ENCODE measurements around the gene SMARCAL1. TPM values are rescaled to one million over a fixed set of nuclear protein-coding genes. Genes with fewer than 3 reads are reported as not detected.

Gene SMARCAL1
- total RNA-seq, 2 donors from 2014 or later = 21.1 to 32.2 TPM

DNA sequence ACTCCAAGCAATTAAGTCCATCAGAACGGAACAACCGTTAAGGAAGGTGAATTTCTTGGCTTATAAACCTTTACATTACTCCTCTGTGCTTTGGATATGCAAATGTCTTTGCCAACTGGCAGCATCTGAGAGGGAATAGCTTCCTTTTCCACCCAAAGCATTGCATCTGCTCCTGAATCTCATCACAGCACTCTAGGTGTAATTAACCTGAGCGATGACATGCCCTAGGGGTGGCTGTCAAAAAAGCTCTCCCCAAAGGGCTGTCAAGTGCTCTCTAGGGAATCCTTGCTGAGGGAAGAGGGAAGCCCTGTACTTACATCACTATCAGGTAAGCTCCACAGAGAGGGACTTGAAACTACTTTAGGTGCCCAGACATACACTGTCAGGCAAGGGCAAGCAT, 5.5 kb upstream of the SMARCAL1 start:
- no peak for ATAC-seq
- no peak overlapping the region for H3K27ac Mint-ChIP-seq
- H3K4me3 Mint-ChIP-seq = no peak overlapping the region
- H3K36me3 Mint-ChIP-seq = no peaks in the 10 kb centered on the region
- peaks cover 4 to 6% of the 10 kb centered on the region in 2 donors for H3K27me3 Mint-ChIP-seq
- DNase-seq (ENCODE audit: low spot score) = no peak
- no peaks in the 10 kb centered on the region for H3K9me3 Mint-ChIP-seq
- peaks cover 3% of the 10 kb centered on the region in 2 donors for H3K4me1 Mint-ChIP-seq (ENCODE audit: low read depth in 2 of 2)

DNA sequence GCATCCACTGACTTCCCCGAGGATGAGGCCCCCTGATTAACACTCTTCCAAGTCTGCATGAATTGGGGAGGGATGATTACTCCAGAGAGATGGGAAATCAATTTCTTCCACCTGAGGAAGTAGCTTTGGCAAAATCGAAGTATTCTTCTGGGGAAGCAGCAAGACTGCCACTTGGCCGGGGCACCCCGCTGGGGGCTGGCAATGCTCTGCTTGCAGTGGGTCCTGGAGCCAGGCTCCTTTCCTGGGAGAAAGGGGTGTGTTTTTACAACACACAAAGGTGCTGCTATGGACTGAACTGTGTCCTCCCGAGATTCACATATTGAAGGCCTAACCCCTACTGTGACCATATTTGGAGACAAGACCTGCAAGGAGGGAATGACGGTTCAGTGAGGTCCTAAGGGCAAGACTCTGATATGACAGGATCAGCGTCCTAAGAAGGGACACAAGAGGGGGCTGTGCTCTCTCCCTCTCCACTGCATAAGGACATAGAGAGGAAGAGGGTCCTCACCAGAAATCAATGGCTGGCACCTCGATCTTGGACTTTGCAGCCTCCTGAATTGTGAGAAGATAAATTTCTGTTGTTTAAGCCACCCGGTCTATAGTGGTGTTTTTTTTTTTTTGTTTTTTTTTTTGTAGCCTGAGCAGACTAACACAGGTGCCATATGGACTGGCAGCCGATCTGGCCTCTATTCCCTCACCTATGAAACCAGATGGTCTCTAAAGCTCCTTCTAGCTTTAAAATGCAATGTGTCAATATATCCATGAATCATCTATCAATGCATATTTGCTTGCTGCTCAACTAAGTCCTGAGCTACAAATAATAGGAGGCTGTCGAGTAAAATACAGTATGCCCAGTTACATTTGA, 3.6 kb upstream of the SMARCAL1 start:
- peaks cover 15 to 17% of the 10 kb centered on the region in 2 donors for H3K4me1 Mint-ChIP-seq (ENCODE audit: low read depth in 2 of 2)
- H3K27me3 Mint-ChIP-seq = peaks cover 4 to 6% of the 10 kb centered on the region in 2 donors
- no peak for ATAC-seq
- DNase-seq (ENCODE audit: low spot score) = no peak
- no peaks in the 10 kb centered on the region for H3K36me3 Mint-ChIP-seq
- H3K4me3 Mint-ChIP-seq = no peak overlapping the region
- H3K9me3 Mint-ChIP-seq = no peaks in the 10 kb centered on the region
- no peak overlapping the region for H3K27ac Mint-ChIP-seq

DNA sequence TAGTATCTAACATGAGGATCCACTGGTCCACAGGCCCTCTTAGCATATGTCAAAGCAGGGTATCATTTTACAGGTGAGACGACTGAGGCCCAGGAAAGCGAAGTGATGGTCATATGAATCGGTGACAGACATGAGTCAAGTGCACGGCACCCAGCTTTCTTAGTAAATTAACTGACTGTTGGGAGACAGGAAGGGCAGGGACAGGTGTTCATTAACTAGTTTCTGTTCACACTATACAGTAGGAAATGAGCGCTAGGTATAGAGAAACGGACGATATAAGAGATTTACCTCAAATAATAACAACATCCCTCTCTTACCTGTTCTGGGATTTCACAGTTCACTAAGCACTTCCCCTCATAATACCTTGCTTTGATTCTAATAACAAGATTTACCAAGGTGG, 1.7 kb upstream of the SMARCAL1 start:
- Mint-ChIP-seq H3K27ac (no peak overlapping the region), H3K4me3 (no peak overlapping the region), H3K36me3 (no peaks in the 10 kb centered on the region), H3K4me1 (ENCODE audit: low read depth in 2 of 2) (peaks cover 16 to 18% of the 10 kb centered on the region in 2 donors), H3K27me3 (peaks cover 4 to 6% of the 10 kb centered on the region in 2 donors), H3K9me3 (no peaks in the 10 kb centered on the region)
- DNase-seq (ENCODE audit: low spot score) (no peak), ATAC-seq (no peak)

DNA sequence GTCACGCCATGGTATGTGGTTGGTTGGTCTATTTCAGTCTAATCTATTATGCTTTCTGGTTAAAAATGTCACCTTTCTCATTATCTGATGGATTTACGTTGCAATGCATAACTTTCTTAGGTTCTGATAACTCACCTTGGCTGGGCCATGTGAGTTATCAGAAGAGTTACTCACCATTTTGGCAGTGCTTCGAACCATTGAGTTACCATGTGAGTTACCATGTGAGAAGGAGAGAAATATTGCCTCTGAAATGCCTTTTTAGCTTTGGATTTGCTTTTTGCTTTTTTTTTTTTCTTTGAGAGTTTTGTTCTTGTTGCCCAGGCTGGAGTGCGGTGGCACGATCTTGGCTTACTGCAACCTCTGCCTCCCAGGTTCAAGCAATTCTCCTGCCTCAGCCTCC, 1.6 kb downstream of the SMARCAL1 start:
- Mint-ChIP-seq H3K4me3 (peak overlapping the region; percentile 94), H3K36me3 (peaks cover 7% of the 10 kb centered on the region), H3K27me3 (no peaks in the 10 kb centered on the region), H3K9me3 (no peaks in the 10 kb centered on the region), H3K4me1 (ENCODE audit: low read depth in 2 of 2) (peaks cover 29 to 41% of the 10 kb centered on the region in 2 donors), H3K27ac (no peak overlapping the region)
- no peak for DNase-seq (ENCODE audit: low spot score)
- ATAC-seq = no peak

DNA sequence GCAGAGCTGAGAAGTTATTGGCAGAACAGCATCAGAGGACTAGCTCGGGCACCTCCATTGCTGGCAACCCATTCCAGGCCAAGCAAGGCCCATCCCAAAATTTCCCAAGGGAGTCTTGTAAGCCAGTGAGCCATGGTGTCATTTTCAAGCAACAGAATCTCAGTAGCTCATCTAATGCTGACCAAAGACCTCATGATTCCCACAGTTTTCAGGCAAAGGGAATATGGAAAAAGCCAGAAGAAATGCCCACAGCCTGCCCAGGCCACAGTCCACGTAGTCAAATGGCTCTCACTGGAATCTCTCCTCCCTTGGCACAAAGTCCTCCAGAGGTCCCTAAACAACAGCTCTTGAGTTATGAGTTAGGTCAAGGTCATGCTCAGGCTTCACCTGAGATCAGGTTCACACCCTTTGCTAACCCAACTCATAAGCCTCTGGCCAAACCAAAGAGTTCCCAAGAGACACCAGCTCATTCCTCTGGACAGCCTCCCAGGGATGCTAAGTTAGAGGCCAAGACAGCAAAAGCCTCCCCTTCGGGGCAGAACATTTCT, 2.6 kb downstream of the SMARCAL1 start:
- no peaks in the 10 kb centered on the region for H3K27me3 Mint-ChIP-seq
- DNase-seq (ENCODE audit: low spot score) (no peak), ATAC-seq (no peak)
- H3K4me1 Mint-ChIP-seq (ENCODE audit: low read depth in 2 of 2) = peaks cover 29 to 47% of the 10 kb centered on the region in 2 donors
- no peak overlapping the region for H3K27ac Mint-ChIP-seq
- no peaks in the 10 kb centered on the region for H3K9me3 Mint-ChIP-seq
- peaks cover 13% of the 10 kb centered on the region for H3K36me3 Mint-ChIP-seq
- H3K4me3 Mint-ChIP-seq = no peak overlapping the region

DNA sequence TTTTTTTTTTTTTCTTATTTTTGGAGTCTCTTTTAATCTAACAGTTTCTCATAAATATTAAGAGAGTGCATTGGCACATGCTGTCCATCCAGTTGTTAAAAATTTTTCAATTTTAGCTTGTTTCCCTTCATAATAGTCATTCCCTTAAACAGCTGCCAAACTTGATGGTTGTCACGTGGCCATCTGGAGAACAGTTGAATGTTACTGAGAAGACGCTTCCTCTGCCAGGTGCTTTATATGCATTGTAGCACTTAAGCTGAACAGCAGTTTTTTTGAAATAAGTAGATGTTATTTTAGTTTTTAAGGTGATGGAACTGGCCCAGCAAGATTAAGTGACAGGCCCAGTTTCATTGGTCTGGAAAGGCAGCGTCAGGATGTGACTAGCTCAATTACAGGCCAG, 3.3 kb downstream of the SMARCAL1 start:
- Mint-ChIP-seq H3K27ac (no peak overlapping the region), H3K4me3 (no peak overlapping the region), H3K9me3 (no peaks in the 10 kb centered on the region), H3K27me3 (no peaks in the 10 kb centered on the region), H3K4me1 (ENCODE audit: low read depth in 2 of 2) (peaks cover 33 to 47% of the 10 kb centered on the region in 2 donors), H3K36me3 (peaks cover 20% of the 10 kb centered on the region)
- DNase-seq (ENCODE audit: low spot score) (no peak), ATAC-seq (no peak)

DNA sequence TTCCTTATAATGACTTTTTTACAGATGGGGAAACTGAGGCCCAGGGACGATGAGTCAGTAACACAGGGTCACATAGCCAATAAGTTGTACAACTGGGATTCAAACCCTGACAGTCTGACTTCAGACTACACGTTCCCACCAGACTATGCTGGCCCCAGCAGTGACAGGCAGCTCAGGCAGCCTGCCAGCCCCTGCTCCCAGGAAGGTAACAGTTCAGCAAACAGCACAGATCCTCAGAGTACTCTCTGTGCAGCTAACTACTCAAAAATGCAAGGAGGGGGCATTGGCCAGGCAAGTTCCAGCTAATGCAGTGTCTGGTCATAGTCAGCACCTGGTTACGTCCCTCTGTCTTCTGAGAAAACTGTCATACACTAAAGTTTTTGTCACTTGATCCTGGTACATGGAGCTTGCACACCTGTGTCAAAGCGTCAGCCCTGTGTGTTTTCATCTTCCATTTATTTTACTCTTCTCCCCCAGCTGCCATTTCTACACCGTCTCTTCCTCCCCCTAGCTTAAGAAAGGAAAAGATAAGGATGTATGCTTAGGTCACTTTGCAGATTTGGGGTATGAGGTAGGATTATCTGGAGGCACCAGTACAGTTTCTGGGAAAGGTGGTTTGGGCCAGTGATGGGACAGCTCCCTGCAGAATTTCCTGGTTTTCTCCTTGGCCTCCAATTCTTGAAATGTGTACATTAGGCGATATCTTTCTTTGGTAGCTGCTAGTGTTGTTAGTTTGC, 4.5 kb downstream of the SMARCAL1 start:
- Mint-ChIP-seq H3K9me3 (no peaks in the 10 kb centered on the region), H3K36me3 (peaks cover 22% of the 10 kb centered on the region), H3K4me1 (ENCODE audit: low read depth in 2 of 2) (peaks cover 30 to 45% of the 10 kb centered on the region in 2 donors), H3K27ac (peak overlapping the region; percentile 50 to 79), H3K27me3 (no peaks in the 10 kb centered on the region), H3K4me3 (no peak overlapping the region)
- no peak for DNase-seq (ENCODE audit: low spot score)
- ATAC-seq = no peak

DNA sequence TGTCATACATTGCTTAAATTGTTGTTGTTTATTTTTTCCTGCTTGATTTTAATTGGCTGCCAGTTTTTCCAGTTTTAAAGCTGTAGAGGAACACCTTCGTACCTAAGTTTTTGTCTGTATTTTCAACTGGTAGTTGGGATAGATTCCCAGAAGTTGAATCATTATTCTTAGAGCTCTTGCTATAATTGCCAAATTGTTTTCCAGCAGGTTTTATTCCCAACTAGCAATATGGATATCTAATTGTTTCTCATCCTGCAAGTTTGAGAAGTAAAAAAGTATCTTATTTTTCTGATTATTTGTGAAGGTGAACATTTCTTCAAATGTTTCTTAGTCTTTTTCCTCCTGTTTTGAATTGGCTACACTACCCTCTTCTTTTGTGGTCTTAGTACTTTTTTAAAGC, 6.7 kb downstream of the SMARCAL1 start:
- no peak for DNase-seq (ENCODE audit: low spot score)

DNA sequence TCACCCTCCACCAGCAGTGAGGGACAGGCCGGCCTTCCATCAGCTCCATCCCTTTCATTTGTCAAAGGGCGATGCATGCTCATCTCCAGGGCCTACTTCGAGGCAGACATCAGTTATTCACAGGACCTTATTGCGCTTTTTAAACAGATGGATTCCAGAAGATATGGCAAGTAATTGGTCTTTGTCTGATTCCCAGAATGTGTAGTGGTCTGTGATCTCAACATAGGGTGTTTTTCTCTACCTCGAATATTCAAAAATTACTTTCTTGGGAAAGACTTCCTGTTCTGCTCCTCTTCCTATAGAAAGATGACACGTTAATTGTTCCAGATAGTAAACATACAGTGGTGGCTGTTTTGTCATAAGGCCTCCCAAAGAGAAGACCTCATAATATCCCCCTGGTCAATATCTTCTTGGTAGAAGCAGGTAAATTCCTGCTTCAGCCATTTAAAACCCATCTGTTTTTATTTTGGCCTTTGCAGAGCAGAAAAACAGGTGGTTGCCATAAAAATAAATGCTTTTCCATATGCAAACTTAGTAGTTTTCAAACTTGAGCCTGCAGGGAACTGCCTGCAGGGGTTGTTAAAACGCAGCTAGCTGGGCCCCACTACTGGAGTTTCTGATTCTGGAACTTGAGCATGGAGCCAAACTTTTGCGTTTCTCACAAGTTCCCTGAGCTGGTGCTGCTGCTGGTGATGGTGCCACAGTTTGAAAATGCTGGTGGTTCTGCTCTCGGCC, 8.2 kb downstream of the SMARCAL1 start:
- no peak overlapping the region for H3K27ac Mint-ChIP-seq
- peaks cover 41% of the 10 kb centered on the region for H3K36me3 Mint-ChIP-seq
- H3K27me3 Mint-ChIP-seq = no peaks in the 10 kb centered on the region
- DNase-seq (ENCODE audit: low spot score) = no peak
- no peaks in the 10 kb centered on the region for H3K9me3 Mint-ChIP-seq
- no peak overlapping the region for H3K4me3 Mint-ChIP-seq
- peaks cover 35 to 51% of the 10 kb centered on the region in 2 donors for H3K4me1 Mint-ChIP-seq (ENCODE audit: low read depth in 2 of 2)
- ATAC-seq = no peak

More for the DNA sequence above, 6.7 kb downstream of the SMARCAL1 start:
- H3K27ac Mint-ChIP-seq = peak overlapping the region; percentile 50 to 79
- no peaks in the 10 kb centered on the region for H3K27me3 Mint-ChIP-seq
- peaks cover 34% of the 10 kb centered on the region for H3K36me3 Mint-ChIP-seq
- peaks cover 34 to 47% of the 10 kb centered on the region in 2 donors for H3K4me1 Mint-ChIP-seq (ENCODE audit: low read depth in 2 of 2)
- no peak overlapping the region for H3K4me3 Mint-ChIP-seq
- ATAC-seq = no peak
- no peaks in the 10 kb centered on the region for H3K9me3 Mint-ChIP-seq

DNA sequence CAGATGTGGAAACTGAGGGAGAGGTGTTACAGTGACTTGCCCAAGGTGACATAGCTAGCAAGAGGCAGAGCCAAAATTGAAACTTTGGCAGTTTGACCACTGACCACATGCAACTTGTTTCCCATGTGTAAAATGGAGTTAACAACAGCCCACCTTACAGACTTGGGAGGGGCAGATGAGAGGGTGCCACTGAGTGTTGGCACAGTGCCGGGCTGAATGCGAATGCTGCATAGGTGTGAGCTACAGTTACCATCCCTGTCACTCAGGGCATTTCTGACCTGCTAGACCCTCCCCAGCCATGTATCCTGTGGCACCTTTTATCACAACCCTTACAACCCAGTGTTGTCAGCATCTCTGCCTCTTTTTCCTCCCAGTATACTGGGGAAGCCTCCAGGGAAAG, 10.8 kb downstream of the SMARCAL1 start:
- Mint-ChIP-seq H3K9me3 (no peaks in the 10 kb centered on the region), H3K27ac (peak overlapping the region; percentile 43 to 79)
- peak; percentile 65 to 79 for ATAC-seq

DNA sequence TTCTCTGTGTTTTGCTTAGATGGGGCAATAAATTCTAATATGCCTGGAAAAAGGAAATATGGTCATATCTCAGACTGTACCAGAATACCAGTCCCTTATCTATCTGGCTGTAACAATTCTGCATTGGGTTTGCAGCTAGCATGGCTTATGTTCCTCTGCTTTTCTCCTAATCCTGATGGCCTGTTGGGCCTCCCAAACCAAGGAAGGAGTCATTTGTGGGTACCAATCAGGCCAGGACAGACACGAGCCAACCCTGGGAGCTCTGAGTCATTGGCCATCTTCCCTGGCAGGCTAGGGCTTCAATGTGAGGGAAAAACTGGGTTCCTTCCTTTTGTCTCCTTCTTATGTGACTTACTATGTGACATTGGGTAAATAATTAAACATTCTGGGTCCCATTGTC, 12.0 kb downstream of the SMARCAL1 start:
- ATAC-seq = no peak
- H3K27me3 Mint-ChIP-seq = no peaks in the 10 kb centered on the region

More for the DNA sequence above, 10.8 kb downstream of the SMARCAL1 start:
- Mint-ChIP-seq H3K4me3 (no peak overlapping the region), H3K27me3 (no peaks in the 10 kb centered on the region), H3K36me3 (peaks cover 41% of the 10 kb centered on the region), H3K4me1 (ENCODE audit: low read depth in 2 of 2) (peaks cover 26 to 36% of the 10 kb centered on the region in 2 donors)
- DNase-seq (ENCODE audit: low spot score) = no peak

DNA sequence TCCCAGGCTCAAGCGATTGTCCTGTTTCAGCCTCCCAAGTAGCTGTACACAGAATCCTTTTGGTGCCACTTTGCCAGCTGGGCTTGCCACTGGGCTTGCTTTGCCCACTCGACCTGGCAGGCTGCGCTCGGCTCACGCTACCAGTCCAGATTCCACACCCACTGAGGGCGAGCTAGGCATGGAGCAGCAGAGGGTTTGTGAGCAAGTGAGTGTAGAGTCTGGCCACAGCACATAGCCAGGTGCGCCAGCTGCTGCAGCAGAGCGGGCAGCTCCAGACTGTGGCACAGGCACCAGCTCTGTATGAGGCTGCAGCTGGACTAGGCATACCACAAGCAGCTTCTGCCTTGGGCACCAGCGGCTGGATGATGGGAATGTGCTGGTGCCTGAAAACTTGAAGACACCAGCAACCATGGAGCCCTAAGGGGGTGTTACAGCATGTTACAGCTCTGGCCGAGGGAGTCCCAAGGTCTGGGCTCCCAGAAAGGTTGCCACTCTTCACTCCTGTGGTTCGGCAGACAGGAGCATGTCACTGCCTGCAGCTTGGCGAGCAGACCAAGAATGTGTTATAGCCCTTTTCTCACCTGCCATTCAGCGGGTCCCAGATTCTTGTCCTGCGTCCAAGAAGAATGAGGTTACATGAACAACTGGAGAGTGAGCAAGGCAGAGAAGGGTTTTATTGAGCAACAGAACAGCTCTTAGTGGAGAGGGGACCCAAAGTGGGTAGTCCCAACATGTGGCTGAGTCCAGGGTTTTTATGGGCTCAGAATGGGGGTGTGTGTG, 12.9 kb downstream of the SMARCAL1 start:
- Mint-ChIP-seq H3K9me3 (no peaks in the 10 kb centered on the region), H3K4me3 (no peak overlapping the region), H3K4me1 (ENCODE audit: low read depth in 2 of 2) (peaks cover 22 to 24% of the 10 kb centered on the region in 2 donors), H3K36me3 (peaks cover 52% of the 10 kb centered on the region), H3K27me3 (no peaks in the 10 kb centered on the region), H3K27ac (no peak overlapping the region)
- ATAC-seq (no peak), DNase-seq (ENCODE audit: low spot score) (no peak)

More for the DNA sequence above, 12.0 kb downstream of the SMARCAL1 start:
- H3K4me3 Mint-ChIP-seq = no peak overlapping the region
- H3K36me3 Mint-ChIP-seq = peaks cover 50% of the 10 kb centered on the region
- no peak for DNase-seq (ENCODE audit: low spot score)
- H3K27ac Mint-ChIP-seq = peak overlapping the region in 1 of 2 donors; percentile 79
- H3K4me1 Mint-ChIP-seq (ENCODE audit: low read depth in 2 of 2) = peaks cover 21 to 24% of the 10 kb centered on the region in 2 donors
- no peaks in the 10 kb centered on the region for H3K9me3 Mint-ChIP-seq

Data from natural killer cell treated with Interleukin-12 subunit alpha and Interleukin-12 subunit beta and Interleukin-15 and Interleukin-18, amount 100 ng/mL, for 72 hours (primary cell).